ENCODE data around the gene CD80.

- TF ChIP-seq MAX (IDR thresholded peaks at IDR 0.05) (no peak), REST (IDR thresholded peaks at IDR 0.05; ENCODE audit: low read depth) (no peak), TAF1 (IDR thresholded peaks at IDR 0.05; ENCODE audit: low read depth) (no peak), NFIC (IDR thresholded peaks at IDR 0.05) (no peak), TCF12 (IDR thresholded peaks at IDR 0.05; ENCODE audit: low read depth) (no peak), FOXM1 (IDR thresholded peaks at IDR 0.05; ENCODE audit: borderline replicate concordance, low read depth) (no peak), RAD21 (IDR thresholded peaks at IDR 0.05; ENCODE audit: low read depth) (no peak), CEBPB (IDR thresholded peaks at IDR 0.05) (no peak), EP300 (IDR thresholded peaks at IDR 0.05; ENCODE audit: borderline replicate concordance) (no peak), CREB1 (IDR thresholded peaks at IDR 0.05; ENCODE audit: low read depth) (no peak), YY1 (IDR thresholded peaks at IDR 0.05; ENCODE audit: low read depth) (no peak), EGR1 (IDR thresholded peaks at IDR 0.05) (no peak)
Observed at GRCh38 chr3:119585208-119585607, 25.8 kb upstream of the CD80 start.

Measured in Ishikawa (cell line).